Measurements from ENCODE around the gene HPF1.

Gene HPF1

GRCh38 chr4:169716677-169717076 is 41.1 kb downstream of the HPF1 start:
- Histone ChIP-seq H3K4me3 (ENCODE audit: insufficient read depth, low read length, poor library complexity, severe bottlenecking) (no peak overlapping the region), H3K27me3 (ENCODE audit: low read length) (no peaks in the 10 kb centered on the region), H3K9ac (ENCODE audit: low read length) (no peak overlapping the region), H3K9me3 (ENCODE audit: insufficient read depth, low read length) (no peaks in the 10 kb centered on the region), H3K27ac (ENCODE audit: low read depth, low read length) (no peak overlapping the region), H4K20me1 (ENCODE audit: low read depth, low read length) (no peaks in the 10 kb centered on the region), H3K79me2 (ENCODE audit: insufficient read depth, low read length) (no peaks in the 10 kb centered on the region), H3K9me2 (replicated peaks; ENCODE audit: insufficient read depth, low read length) (no peaks in the 10 kb centered on the region), H3F3A (ENCODE audit: insufficient read depth) (no peaks in the 10 kb centered on the region), H3K36me3 (ENCODE audit: low read length) (peaks cover 11% of the 10 kb centered on the region; the same call in 1 of the 2 replicates), H3K4me2 (ENCODE audit: low read depth, low read length, poor library complexity, severe bottlenecking) (no peak overlapping the region), H2AFZ (ENCODE audit: low read depth, low read length, severe bottlenecking) (no peak overlapping the region)
- TF ChIP-seq EZH2phosphoT487 (conservative IDR thresholded peaks at IDR 0.05; ENCODE audit: low read length), result no peak
- TF ChIP-seq CTCF (IDR thresholded peaks at IDR 0.05; ENCODE audit: insufficient read depth, low read length, poor library complexity, severe bottlenecking), result no peak

GRCh38 chr4:169715826-169716225 is 41.9 kb downstream of the HPF1 start:
- H3K79me2 ChIP-seq (ENCODE audit: insufficient read depth, low read length), result no peaks in the 10 kb centered on the region
- H3K9ac ChIP-seq (ENCODE audit: low read length), result no peak overlapping the region
- H3K9me3 ChIP-seq (ENCODE audit: insufficient read depth, low read length), result no peaks in the 10 kb centered on the region
- no peak overlapping the region for H3K4me2 ChIP-seq (ENCODE audit: low read depth, low read length, poor library complexity, severe bottlenecking)
- TF ChIP-seq EZH2phosphoT487 (conservative IDR thresholded peaks at IDR 0.05; ENCODE audit: low read length), result no peak
- TF ChIP-seq CTCF (IDR thresholded peaks at IDR 0.05; ENCODE audit: insufficient read depth, low read length, poor library complexity, severe bottlenecking), result no peak
- H2AFZ ChIP-seq (ENCODE audit: low read depth, low read length, severe bottlenecking), result no peak overlapping the region
- H3K4me3 ChIP-seq (ENCODE audit: insufficient read depth, low read length, poor library complexity, severe bottlenecking), result no peak overlapping the region
- no peaks in the 10 kb centered on the region for H4K20me1 ChIP-seq (ENCODE audit: low read depth, low read length)
- H3K9me2 ChIP-seq (replicated peaks; ENCODE audit: insufficient read depth, low read length), result no peaks in the 10 kb centered on the region
- no peak overlapping the region for H3K27ac ChIP-seq (ENCODE audit: low read depth, low read length)
- H3K36me3 ChIP-seq (ENCODE audit: low read length), result peaks cover 11% of the 10 kb centered on the region; the same call in 1 of the 2 replicates
- H3F3A ChIP-seq (ENCODE audit: insufficient read depth), result no peaks in the 10 kb centered on the region
- H3K27me3 ChIP-seq (ENCODE audit: low read length), result no peaks in the 10 kb centered on the region

GRCh38 chr4:169707958-169708643 is 49.6 kb downstream of the HPF1 start:
- no peaks in the 10 kb centered on the region for H3K9me2 ChIP-seq (replicated peaks; ENCODE audit: insufficient read depth, low read length)
- no peaks in the 10 kb centered on the region for H3K9me3 ChIP-seq (ENCODE audit: insufficient read depth, low read length)
- H4K20me1 ChIP-seq (ENCODE audit: low read depth, low read length), result no peaks in the 10 kb centered on the region
- H3K36me3 ChIP-seq (ENCODE audit: low read length), result peaks cover 8% of the 10 kb centered on the region; the same call in 1 of the 2 replicates
- H3K4me3 ChIP-seq (ENCODE audit: insufficient read depth, low read length, poor library complexity, severe bottlenecking), result no peak overlapping the region
- no peak overlapping the region for H3K9ac ChIP-seq (ENCODE audit: low read length)
- H3K4me2 ChIP-seq (ENCODE audit: low read depth, low read length, poor library complexity, severe bottlenecking), result no peak overlapping the region
- H3K79me2 ChIP-seq (ENCODE audit: insufficient read depth, low read length), result no peaks in the 10 kb centered on the region
- H2AFZ ChIP-seq (ENCODE audit: low read depth, low read length, severe bottlenecking), result no peak overlapping the region
- no peaks in the 10 kb centered on the region for H3F3A ChIP-seq (ENCODE audit: insufficient read depth)
- no peak overlapping the region for H3K27ac ChIP-seq (ENCODE audit: low read depth, low read length)
- no peak for TF ChIP-seq EZH2phosphoT487 (conservative IDR thresholded peaks at IDR 0.05; ENCODE audit: low read length)
- no peaks in the 10 kb centered on the region for H3K27me3 ChIP-seq (ENCODE audit: low read length)

GRCh38 chr4:169698331-169698730 is 59.4 kb downstream of the HPF1 start:
- Histone ChIP-seq H3K9me3 (ENCODE audit: insufficient read depth, low read length) (no peaks in the 10 kb centered on the region), H4K20me1 (ENCODE audit: low read depth, low read length) (no peaks in the 10 kb centered on the region), H3K27me3 (ENCODE audit: low read length) (no peaks in the 10 kb centered on the region), H3K36me3 (ENCODE audit: low read length) (peaks cover 18% of the 10 kb centered on the region; the same call in 1 of the 2 replicates), H3K27ac (ENCODE audit: low read depth, low read length) (no peak overlapping the region), H3K4me3 (ENCODE audit: insufficient read depth, low read length, poor library complexity, severe bottlenecking) (no peak overlapping the region), H3K4me2 (ENCODE audit: low read depth, low read length, poor library complexity, severe bottlenecking) (no peak overlapping the region), H3K9ac (ENCODE audit: low read length) (no peak overlapping the region), H3K79me2 (ENCODE audit: insufficient read depth, low read length) (no peaks in the 10 kb centered on the region), H2AFZ (ENCODE audit: low read depth, low read length, severe bottlenecking) (no peak overlapping the region), H3K9me2 (replicated peaks; ENCODE audit: insufficient read depth, low read length) (no peaks in the 10 kb centered on the region), H3F3A (ENCODE audit: insufficient read depth) (no peaks in the 10 kb centered on the region)
- TF ChIP-seq CTCF (IDR thresholded peaks at IDR 0.05; ENCODE audit: insufficient read depth, low read length, poor library complexity, severe bottlenecking) (no peak), EZH2phosphoT487 (conservative IDR thresholded peaks at IDR 0.05; ENCODE audit: low read length) (no peak)

Measured in SU-DHL-6 (cell line).